Adrenal gland (tissue), 12 donors: ENCODE results near the gene PLEKHA6. TPM values are rescaled to one million over a fixed set of nuclear protein-coding genes. Genes with fewer than 3 reads are reported as not detected.

Experiments used
- DNase-seq, 7 donors: peaks; one replicate each; pipeline ENCODE4 v3.0.0-alpha.2; 2019 to 2020
- H3K27ac ChIP-seq, 5 donors: fragments of 200-600 bp; sonication (generic) in 4 of 5; 1 replicate in 3 of 5; 2 replicates in 2 of 5; pipeline versions ENCODE4 v1.5.1 to v1.8.0; 2016 to 2020; ENCODE audit warnings: mild to moderate bottlenecking in 1 of 5
- H3K27me3 ChIP-seq: fragments of 200-600 bp; 2 replicates; pipeline ENCODE4 v1.8.0; 2021
- H3K36me3 ChIP-seq, 2 donors: fragments of 200-600 bp; replicated peaks in 1 of 2; 1 replicate in 1 of 2; 2 replicates in 1 of 2; pipeline versions ENCODE4 v1.5.1 to v1.8.0; 2018 to 2022
- H3K4me1 ChIP-seq, 2 donors: fragments of 200-600 bp; replicated peaks in 1 of 2; 1 replicate in 1 of 2; 2 replicates in 1 of 2; pipeline versions ENCODE4 v1.5.1 to v1.8.0; 2018 to 2021
- H3K4me3 ChIP-seq, 4 donors: fragments of 200-600 bp; sonication (generic) in 3 of 4; one replicate each; pipeline ENCODE4 v1.5.1; 2016 to 2018
- H3K9me3 ChIP-seq, 3 donors: fragments of 200-600 bp; sonication (generic) in 1 of 3; replicated peaks in 1 of 3; 1 replicate in 2 of 3; 2 replicates in 1 of 3; pipeline versions ENCODE4 v1.5.1 to v1.8.0; 2016 to 2021
- POLR2A ChIP-seq, 2 donors: fragments of 450-650 bp; IDR thresholded peaks; one replicate each; pipeline ENCODE4 v1.6.1; 2017; ENCODE audit warnings: antibody characterized with exemption in 2 of 2, mild to moderate bottlenecking in 2 of 2, moderate library complexity in 1 of 2
- WGBS, 4 donors: extraction: QIAGEN DNeasy Blood & Tissue Kit in 2 of 4; methylation state at CpG; one replicate each; pipeline versions ENCODE4 v1.1.5 to v1.1.7; 2013 to 2017; 5-methylcytosine and 5-hydroxymethylcytosine counted together
- intact Hi-C, 2 donors: fragments of 100-400 bp; cut with DNase I; formaldehyde crosslinking; loops; one replicate each; pipeline versions ENCODE4 v1.14.1 to v1.15.0; 2022 to 2023
- polyA plus RNA-seq, 3 donors: library from polyadenylated mRNA; stranded (reverse); fragments of 200-250 nt in 2 of 3; fragments of 350-450 nt in 1 of 3; fragmentation: Illumina TruSeq in 1 of 3; extraction: RNeasy Lipid Tissue Mini Kit (QIAGEN cat#74804) in 1 of 3; gene quantifications; one replicate each; pipeline ENCODE4 v1.2.3, GENCODE V29; 2013 to 2014
- total RNA-seq, 9 donors: library from RNA; depleted of rRNA in 4 of 9; stranded (reverse); fragments of >200 nt in 4 of 9; fragments of 120-200 nt in 1 of 9; fragmentation: NEBNext Ultra II Directional in 1 of 9; extraction: Animal tissue kit (Norgen Biotek cat#: 25700) in 1 of 9; gene quantifications; one replicate each; pipeline versions ENCODE4 v1.1.0 to v1.2.4, GENCODE V29; 2013 to 2023
- TF ChIP-seq, protein P1 (sequence below), 6 experiments: fragments of 450-650 bp in 4 of 6; fragments of 200-600 bp in 2 of 6; sonication (generic) in 1 of 6; IDR thresholded peaks; 1 replicate in 5 of 6; 2 replicates in 1 of 6; pipeline versions ENCODE4 v1.5.1 to v1.8.0; 2016 to 2021; ENCODE audit warnings: antibody characterized with exemption in 6 of 6, mild to moderate bottlenecking in 2 of 6, moderate library complexity in 1 of 6
- donor health status: healthy with polysubstance abuse.
- donor health status: Bipolar disorder and iron deficiency.
- donor health status: DM: yes; HTN: yes; CAD: no.
- donor health status: DM: no; HTN: no; CAD: no.
- donor health status: DM: no; HTN: no; CAD: no.
- donor health status: DM: yes; HTN: yes; CAD: no.

The PLEKHA6 gene
- total and polyA plus RNA-seq, 12 donors, result 2.2 to 13.8 (median 5.1) TPM

- 53 to 72% (median 63%) methylated on average over 2 of the region's 2 CpGs for WGBS, 4 donors
- DNase-seq, result no peak
- Histone ChIP-seq H3K36me3 (no peaks in the 10 kb centered on the region), H3K27ac (peak overlapping the region in 1 of 5 donors; percentile 32), H3K27me3 (no peaks in the 10 kb centered on the region), H3K4me3 (no peak overlapping the region), H3K9me3 (no peaks in the 10 kb centered on the region), H3K4me1 (no peaks in the 10 kb centered on the region)
- intact Hi-C loops, result no loop called here
- TF ChIP-seq, protein P1, sequence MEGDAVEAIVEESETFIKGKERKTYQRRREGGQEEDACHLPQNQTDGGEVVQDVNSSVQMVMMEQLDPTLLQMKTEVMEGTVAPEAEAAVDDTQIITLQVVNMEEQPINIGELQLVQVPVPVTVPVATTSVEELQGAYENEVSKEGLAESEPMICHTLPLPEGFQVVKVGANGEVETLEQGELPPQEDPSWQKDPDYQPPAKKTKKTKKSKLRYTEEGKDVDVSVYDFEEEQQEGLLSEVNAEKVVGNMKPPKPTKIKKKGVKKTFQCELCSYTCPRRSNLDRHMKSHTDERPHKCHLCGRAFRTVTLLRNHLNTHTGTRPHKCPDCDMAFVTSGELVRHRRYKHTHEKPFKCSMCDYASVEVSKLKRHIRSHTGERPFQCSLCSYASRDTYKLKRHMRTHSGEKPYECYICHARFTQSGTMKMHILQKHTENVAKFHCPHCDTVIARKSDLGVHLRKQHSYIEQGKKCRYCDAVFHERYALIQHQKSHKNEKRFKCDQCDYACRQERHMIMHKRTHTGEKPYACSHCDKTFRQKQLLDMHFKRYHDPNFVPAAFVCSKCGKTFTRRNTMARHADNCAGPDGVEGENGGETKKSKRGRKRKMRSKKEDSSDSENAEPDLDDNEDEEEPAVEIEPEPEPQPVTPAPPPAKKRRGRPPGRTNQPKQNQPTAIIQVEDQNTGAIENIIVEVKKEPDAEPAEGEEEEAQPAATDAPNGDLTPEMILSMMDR (IDR thresholded peaks at IDR 0.05), result no peak
Measured at GRCh38 chr1:204338360-204338759, 21.4 kb downstream of the PLEKHA6 start.

DNA sequence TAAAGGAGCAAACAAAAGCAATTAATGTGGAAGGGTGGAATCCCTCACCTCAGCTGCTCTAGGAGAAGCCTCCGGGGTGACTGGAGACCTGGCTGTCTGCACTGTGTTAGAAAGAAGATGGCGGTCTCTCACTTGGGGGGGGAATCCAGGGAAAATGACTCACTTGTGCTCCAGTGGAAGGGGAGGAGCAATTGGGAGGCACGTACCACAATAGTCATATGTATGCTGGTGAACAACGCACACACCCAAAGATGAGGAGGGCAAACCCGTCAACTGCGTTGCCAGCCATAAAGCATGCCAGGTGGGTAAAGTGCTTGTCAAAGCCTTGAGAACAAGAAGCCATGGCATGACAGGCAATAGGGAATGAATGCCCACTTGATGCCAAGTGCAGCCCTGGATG, 22.1 kb downstream of the PLEKHA6 start:
- Histone ChIP-seq H3K4me3 (no peak overlapping the region), H3K9me3 (no peaks in the 10 kb centered on the region), H3K4me1 (no peaks in the 10 kb centered on the region), H3K27me3 (no peaks in the 10 kb centered on the region), H3K27ac (no peak overlapping the region), H3K36me3 (no peaks in the 10 kb centered on the region)
- TF ChIP-seq POLR2A (IDR thresholded peaks at IDR 0.05), result no peak
- TF ChIP-seq, protein P1 (IDR thresholded peaks at IDR 0.05), result no peak
- DNase-seq, result no peak
- WGBS, 4 donors, result 89 to 93% (median 90%) methylated on average over 6 of the region's 6 CpGs
- intact Hi-C loops, result no loop called here

GRCh38 chr1:204337036-204337429, 22.7 kb downstream of the PLEKHA6 start:
- 72 to 91% (median 88%) methylated on average over 3 of the region's 3 CpGs for WGBS, 4 donors
- TF ChIP-seq, protein P1 (IDR thresholded peaks at IDR 0.05), result no peak
- TF ChIP-seq POLR2A (IDR thresholded peaks at IDR 0.05), result no peak
- Histone ChIP-seq H3K9me3 (no peaks in the 10 kb centered on the region), H3K4me1 (no peaks in the 10 kb centered on the region), H3K4me3 (no peak overlapping the region), H3K36me3 (no peaks in the 10 kb centered on the region), H3K27ac (no peak overlapping the region), H3K27me3 (no peaks in the 10 kb centered on the region)
- intact Hi-C loops, result no loop called here
- no peak for DNase-seq

DNA sequence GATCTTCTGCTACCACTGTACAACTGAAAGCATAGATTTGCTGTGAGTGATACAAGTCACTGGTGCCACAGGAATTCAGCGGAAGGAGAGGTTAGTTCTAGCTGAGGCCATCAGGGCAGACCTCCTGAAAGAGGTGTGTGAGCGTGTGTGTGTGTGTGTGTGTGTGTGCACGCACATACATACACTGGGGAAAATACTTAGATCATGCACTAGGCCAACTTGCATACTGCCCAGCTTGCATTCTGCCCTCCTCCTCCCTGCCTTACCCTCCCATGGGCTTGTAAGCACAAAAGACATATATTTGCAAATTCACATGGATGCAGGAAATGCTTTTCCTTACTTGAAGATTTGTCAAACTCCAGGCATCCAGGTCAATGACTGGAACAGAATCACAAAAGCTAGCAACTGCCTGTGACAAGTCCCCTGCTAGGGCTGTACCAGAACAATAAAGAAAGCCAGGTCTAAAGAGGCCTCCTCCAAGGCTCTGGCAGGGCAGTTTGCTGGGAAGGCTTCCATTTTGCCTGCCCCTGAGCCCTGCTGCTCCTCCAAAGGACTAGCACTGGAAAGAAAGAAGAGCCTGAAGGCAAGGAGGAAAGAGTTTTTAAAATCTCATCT, 23.2 kb downstream of the PLEKHA6 start:
- H3K4me1 ChIP-seq, result no peaks in the 10 kb centered on the region
- H3K27ac ChIP-seq, result no peak overlapping the region
- no peaks in the 10 kb centered on the region for H3K27me3 ChIP-seq
- H3K4me3 ChIP-seq, result no peak overlapping the region
- TF ChIP-seq POLR2A (IDR thresholded peaks at IDR 0.05), result no peak
- 73 to 95% (median 92%) methylated on average over 3 of the region's 3 CpGs for WGBS, 4 donors
- H3K9me3 ChIP-seq, result no peaks in the 10 kb centered on the region
- intact Hi-C loops, result no loop called here
- no peak for DNase-seq
- H3K36me3 ChIP-seq, result no peaks in the 10 kb centered on the region

GRCh38 chr1:204335533-204335932, 24.2 kb downstream of the PLEKHA6 start:
- no peak for DNase-seq
- TF ChIP-seq POLR2A (IDR thresholded peaks at IDR 0.05), result no peak
- TF ChIP-seq, protein P1 (IDR thresholded peaks at IDR 0.05), result no peak
- Histone ChIP-seq H3K36me3 (no peaks in the 10 kb centered on the region), H3K27me3 (no peaks in the 10 kb centered on the region), H3K27ac (no peak overlapping the region), H3K4me3 (no peak overlapping the region), H3K9me3 (no peaks in the 10 kb centered on the region), H3K4me1 (no peaks in the 10 kb centered on the region)
- intact Hi-C loops, result no loop called here
- 29 to 38% (median 33%) methylated on average over 1 of the region's 1 CpG; no CpG with 5 or more reads in 1 of the 4 donors for WGBS, 4 donors
